ENCODE measurements around the gene NCKAP5. TPM values are rescaled to one million over a fixed set of nuclear protein-coding genes. Genes with fewer than 3 reads are reported as not detected.

NCKAP5 gene
- total and polyA plus RNA-seq, 2 of the 8 experiments (the other 6 are each of a cell fraction or from before 2014, with no cell fraction given) = 0.27 to 0.86 TPM

DNA sequence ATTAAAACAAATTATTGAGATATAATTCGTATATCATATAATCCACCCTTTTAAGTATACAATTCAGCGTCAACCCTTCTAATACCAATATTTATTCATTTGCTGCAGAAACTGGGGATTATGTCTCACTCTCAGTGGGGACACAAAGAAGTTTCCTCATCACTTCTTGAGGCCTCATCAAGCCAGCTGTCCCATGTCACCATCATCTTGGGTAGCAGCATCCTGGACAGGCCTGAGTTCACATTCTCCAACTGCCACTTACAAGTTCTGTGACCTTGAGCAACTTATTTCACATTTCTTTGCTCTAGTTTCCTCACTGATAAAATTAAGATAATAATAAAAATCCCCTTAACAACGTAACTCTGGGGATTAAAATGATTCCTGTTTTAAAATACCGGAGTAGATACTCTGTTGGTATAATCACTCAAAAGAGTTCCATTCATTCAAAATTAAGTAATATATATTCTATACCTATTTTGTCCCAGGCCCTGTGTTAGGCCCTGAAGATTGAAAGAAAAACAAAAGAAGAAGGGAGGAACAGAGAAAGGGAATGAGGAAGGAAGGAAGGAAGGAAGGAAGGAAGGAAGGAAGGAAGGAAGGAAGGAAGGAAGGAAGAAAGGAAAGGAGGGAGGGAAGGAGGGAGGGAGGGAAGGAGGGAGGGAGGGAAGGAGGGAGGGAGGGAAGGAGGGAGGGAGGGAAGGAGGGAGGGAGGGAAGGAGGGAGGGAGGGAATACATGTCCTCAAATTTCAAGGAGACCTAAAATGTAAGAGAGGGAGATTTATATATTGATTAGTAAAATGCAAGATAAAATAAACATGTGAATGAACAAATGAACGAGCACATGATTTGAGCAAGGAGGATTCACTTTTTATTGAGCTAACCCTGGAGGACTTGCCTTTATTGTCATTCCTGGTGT lies 42.4 kb downstream of the NCKAP5 start (continued):
- TF ChIP-seq, protein P1, sequence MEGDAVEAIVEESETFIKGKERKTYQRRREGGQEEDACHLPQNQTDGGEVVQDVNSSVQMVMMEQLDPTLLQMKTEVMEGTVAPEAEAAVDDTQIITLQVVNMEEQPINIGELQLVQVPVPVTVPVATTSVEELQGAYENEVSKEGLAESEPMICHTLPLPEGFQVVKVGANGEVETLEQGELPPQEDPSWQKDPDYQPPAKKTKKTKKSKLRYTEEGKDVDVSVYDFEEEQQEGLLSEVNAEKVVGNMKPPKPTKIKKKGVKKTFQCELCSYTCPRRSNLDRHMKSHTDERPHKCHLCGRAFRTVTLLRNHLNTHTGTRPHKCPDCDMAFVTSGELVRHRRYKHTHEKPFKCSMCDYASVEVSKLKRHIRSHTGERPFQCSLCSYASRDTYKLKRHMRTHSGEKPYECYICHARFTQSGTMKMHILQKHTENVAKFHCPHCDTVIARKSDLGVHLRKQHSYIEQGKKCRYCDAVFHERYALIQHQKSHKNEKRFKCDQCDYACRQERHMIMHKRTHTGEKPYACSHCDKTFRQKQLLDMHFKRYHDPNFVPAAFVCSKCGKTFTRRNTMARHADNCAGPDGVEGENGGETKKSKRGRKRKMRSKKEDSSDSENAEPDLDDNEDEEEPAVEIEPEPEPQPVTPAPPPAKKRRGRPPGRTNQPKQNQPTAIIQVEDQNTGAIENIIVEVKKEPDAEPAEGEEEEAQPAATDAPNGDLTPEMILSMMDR (IDR thresholded peaks at IDR 0.05; ENCODE audit: control extremely low read depth in 1 of 3, insufficient read depth in 1 of 3, low read depth in 1 of 3, low read length in 3 of 3) = no peak
- TF ChIP-seq ASH2L (IDR thresholded peaks at IDR 0.05; ENCODE audit: low read length) (no peak), ATF2 (IDR thresholded peaks at IDR 0.05; ENCODE audit: low read length) (no peak), CBX5 (IDR thresholded peaks at IDR 0.05; ENCODE audit: low read depth, low read length) (no peak), SIX5 (IDR thresholded peaks at IDR 0.05; ENCODE audit: low read depth, low read length) (no peak), NRF1 (IDR thresholded peaks at IDR 0.05; ENCODE audit: low read depth, low read length) (no peak), JUND (IDR thresholded peaks at IDR 0.05; ENCODE audit: low read length) (no peak), NANOG (IDR thresholded peaks at IDR 0.05; ENCODE audit: insufficient read depth, low read depth, low read length, poor library complexity, severe bottlenecking) (no peak), CTBP2 (IDR thresholded peaks at IDR 0.05; ENCODE audit: borderline replicate concordance, insufficient read depth, insufficient read length, low read length) (no peak)
